SIG-M5 treated with dmso at 0.1 percent for 504 hours (cell line): Measurements from ENCODE around the gene FALEC.
"Not testable (repeated sequence)": the region's sequence is repeated elsewhere in the genome, so short reads cannot be mapped to it uniquely, and the experiment has no call there.

ENCODE experiments used
- DNase-seq: peaks from one replicate; lab custom pipeline; 2025; ENCODE audit not compliant: unreplicated experiment; lab: John Stamatoyannopoulos, UW

The FALEC gene

GRCh38 chr1:150573648-150574071 lies 58.1 kb downstream of the FALEC start:
- DNase-seq = not testable (repeated sequence)

- DNase-seq = no peak
These were observed 58.9 kb downstream of the FALEC start for GRCh38 chr1:150574260-150575071.

GRCh38 chr1:150575072-150575489 lies 59.5 kb downstream of the FALEC start:
- DNase-seq = no peak

GRCh38 chr1:150575518-150576366 lies 60.2 kb downstream of the FALEC start:
- peak; percentile 47 for DNase-seq

- DNase-seq = no peak
These were observed 60.8 kb downstream of the FALEC start for GRCh38 chr1:150576367-150576711.

GRCh38 chr1:150576794-150577556 lies 61.4 kb downstream of the FALEC start:
- no peak for DNase-seq

- DNase-seq = peak; percentile 63
These were observed 62.2 kb downstream of the FALEC start for GRCh38 chr1:150577557-150578271.

GRCh38 chr1:150578272-150579109 lies 62.9 kb downstream of the FALEC start:
- DNase-seq = peak; percentile 87

- DNase-seq = peak; percentile 99
These were observed 63.8 kb downstream of the FALEC start, which contains the start of gene MCL1 for GRCh38 chr1:150579110-150579944. MCL1 (minus strand) TSS chr1:150579610; CDS start chr1:150579530, 80 bp downstream.

- DNase-seq = no peak
These were observed 64.5 kb downstream of the FALEC start for GRCh38 chr1:150579945-150580642.

GRCh38 chr1:150580966-150581365 lies 65.4 kb downstream of the FALEC start:
- DNase-seq = not testable (repeated sequence)

GRCh38 chr1:150581437-150581836 lies 65.9 kb downstream of the FALEC start:
- not testable (repeated sequence) for DNase-seq

GRCh38 chr1:150581962-150582361 lies 66.4 kb downstream of the FALEC start:
- not testable (repeated sequence) for DNase-seq

- DNase-seq = no peak
These were observed 66.8 kb downstream of the FALEC start for GRCh38 chr1:150582371-150582770.
